ENCODE data around the gene GRB7.

GRB7 gene

DNA sequence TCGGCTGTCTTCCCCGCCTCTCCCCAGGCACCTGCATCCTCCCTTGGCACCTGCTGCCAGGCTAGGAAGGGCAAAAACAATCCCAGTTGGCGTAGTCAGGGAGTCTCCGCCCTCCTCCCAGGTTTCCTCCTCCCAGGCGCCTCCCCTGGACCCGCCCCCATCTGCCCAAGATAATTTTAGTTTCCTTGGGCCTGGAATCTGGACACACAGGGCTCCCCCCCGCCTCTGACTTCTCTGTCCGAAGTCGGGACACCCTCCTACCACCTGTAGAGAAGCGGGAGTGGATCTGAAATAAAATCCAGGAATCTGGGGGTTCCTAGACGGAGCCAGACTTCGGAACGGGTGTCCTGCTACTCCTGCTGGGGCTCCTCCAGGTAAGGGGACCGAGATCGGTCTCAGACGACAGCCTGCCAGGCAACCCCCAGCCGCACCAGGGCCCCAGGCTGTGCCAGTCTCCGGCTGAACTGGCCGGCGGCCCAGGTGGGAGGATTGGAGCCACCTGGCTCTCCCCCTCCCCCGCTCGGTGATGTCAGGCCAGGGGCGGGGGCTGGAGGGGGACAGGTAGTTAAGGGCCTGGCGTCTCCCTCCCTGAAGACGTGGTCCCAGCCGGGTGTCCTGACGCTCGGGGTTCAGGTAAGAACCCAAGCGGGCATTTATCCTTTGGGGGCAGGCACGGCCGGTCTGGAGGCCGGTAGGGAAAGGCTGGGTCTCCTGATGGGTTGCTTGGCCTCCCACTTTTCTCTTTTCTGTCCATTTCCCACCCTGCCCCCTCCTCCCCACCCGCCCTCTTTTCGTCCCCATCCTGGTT lies at the start of gene GRB7:
Gene GRB7, plus strand, starts transcription at position 179 of the 808 bp plus-strand sequence. CDS start 4,364 bp downstream, outside the sequence.
- no peak within 1 kb of the TSS for H3K4me3 ChIP-seq (ENCODE audit: low read depth, low read length)
- DNase-seq (ENCODE audit: low read depth): no peak
- in situ Hi-C loops (cut with HindIII; ENCODE audit: low sequenced_read_pairs): no loop called here
- TF ChIP-seq, protein P1, sequence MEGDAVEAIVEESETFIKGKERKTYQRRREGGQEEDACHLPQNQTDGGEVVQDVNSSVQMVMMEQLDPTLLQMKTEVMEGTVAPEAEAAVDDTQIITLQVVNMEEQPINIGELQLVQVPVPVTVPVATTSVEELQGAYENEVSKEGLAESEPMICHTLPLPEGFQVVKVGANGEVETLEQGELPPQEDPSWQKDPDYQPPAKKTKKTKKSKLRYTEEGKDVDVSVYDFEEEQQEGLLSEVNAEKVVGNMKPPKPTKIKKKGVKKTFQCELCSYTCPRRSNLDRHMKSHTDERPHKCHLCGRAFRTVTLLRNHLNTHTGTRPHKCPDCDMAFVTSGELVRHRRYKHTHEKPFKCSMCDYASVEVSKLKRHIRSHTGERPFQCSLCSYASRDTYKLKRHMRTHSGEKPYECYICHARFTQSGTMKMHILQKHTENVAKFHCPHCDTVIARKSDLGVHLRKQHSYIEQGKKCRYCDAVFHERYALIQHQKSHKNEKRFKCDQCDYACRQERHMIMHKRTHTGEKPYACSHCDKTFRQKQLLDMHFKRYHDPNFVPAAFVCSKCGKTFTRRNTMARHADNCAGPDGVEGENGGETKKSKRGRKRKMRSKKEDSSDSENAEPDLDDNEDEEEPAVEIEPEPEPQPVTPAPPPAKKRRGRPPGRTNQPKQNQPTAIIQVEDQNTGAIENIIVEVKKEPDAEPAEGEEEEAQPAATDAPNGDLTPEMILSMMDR (IDR thresholded peaks at IDR 0.05; ENCODE audit: low read depth, low read length, missing control alignments): no peak

- DNase-seq (ENCODE audit: low read depth): no peak
- H3K4me3 ChIP-seq (ENCODE audit: low read depth, low read length): peak overlapping the region; percentile 71
- TF ChIP-seq, protein P1 (IDR thresholded peaks at IDR 0.05; ENCODE audit: low read depth, low read length, missing control alignments): no peak
- in situ Hi-C loops (cut with HindIII; ENCODE audit: low sequenced_read_pairs): no loop called here
Measured at GRCh38 chr17:39688475-39688835, 49.3 kb upstream of the GRB7 start.

- no peak for DNase-seq (ENCODE audit: low read depth)
- TF ChIP-seq, protein P1 (IDR thresholded peaks at IDR 0.05; ENCODE audit: low read depth, low read length, missing control alignments): no peak
- in situ Hi-C loops (cut with HindIII; ENCODE audit: low sequenced_read_pairs): no loop called here
- peak overlapping the region; percentile 71 for H3K4me3 ChIP-seq (ENCODE audit: low read depth, low read length)
Measured at GRCh38 chr17:39688945-39689344, 48.8 kb upstream of the GRB7 start.

GRCh38 chr17:39694593-39694992 lies 43.1 kb upstream of the GRB7 start:
- in situ Hi-C loops (cut with HindIII; ENCODE audit: low sequenced_read_pairs): no loop called here
- no peak for DNase-seq (ENCODE audit: low read depth)
- TF ChIP-seq, protein P1 (IDR thresholded peaks at IDR 0.05; ENCODE audit: low read depth, low read length, missing control alignments): no peak
- no peak overlapping the region for H3K4me3 ChIP-seq (ENCODE audit: low read depth, low read length)

DNA sequence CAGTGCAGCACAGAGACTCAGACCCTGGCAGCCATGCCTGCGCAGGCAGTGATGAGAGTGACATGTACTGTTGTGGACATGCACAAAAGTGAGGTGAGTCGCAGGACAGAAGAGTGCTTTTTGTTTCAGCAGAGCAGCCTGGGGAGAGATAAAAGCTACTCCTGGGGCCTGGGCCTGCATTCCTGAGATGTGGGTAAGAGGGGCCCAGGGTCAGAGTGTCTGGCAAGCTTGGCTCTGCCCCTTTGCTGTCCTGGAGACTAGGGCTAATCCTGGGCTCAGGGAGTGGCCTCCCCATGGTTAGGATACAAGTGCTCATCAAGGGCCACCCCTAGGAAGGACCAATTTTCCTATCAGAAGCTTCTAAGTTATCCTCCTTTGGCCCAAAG lies 42.7 kb upstream of the GRB7 start:
- in situ Hi-C loops (cut with HindIII; ENCODE audit: low sequenced_read_pairs): no loop called here
- no peak overlapping the region for H3K4me3 ChIP-seq (ENCODE audit: low read depth, low read length)
- DNase-seq (ENCODE audit: low read depth): no peak

GRCh38 chr17:39696731-39697130 lies 41.0 kb upstream of the GRB7 start:
- in situ Hi-C loops (cut with HindIII; ENCODE audit: low sequenced_read_pairs): no loop called here
- TF ChIP-seq, protein P1 (IDR thresholded peaks at IDR 0.05; ENCODE audit: low read depth, low read length, missing control alignments): no peak
- no peak overlapping the region for H3K4me3 ChIP-seq (ENCODE audit: low read depth, low read length)
- DNase-seq (ENCODE audit: low read depth): no peak

More for the DNA sequence above, 42.7 kb upstream of the GRB7 start:
- TF ChIP-seq, protein P1 (IDR thresholded peaks at IDR 0.05; ENCODE audit: low read depth, low read length, missing control alignments): no peak

All from astrocyte of the cerebellum (primary cell).